Cardiac fibroblast (primary cell): ENCODE data around the gene XIRP2.
A peak's percentile ranks its signal among the peaks of the same experiment; 100 is the strongest.

Experiments used
- DNase-seq, 2 donors: peaks; one replicate each; pipeline versions ENCODE4 v3.0.0 to v3.0.0-alpha.2; 2010; ENCODE audit warnings: low read depth in 2 of 2
- H3K4me3 ChIP-seq, 2 donors: replicated peaks in 1 of 2; 1 replicate in 1 of 2; 2 replicates in 1 of 2; pipeline ENCODE4 v1.5.1; 2011; ENCODE audit warnings: low read depth in 2 of 2, low read length in 2 of 2, mild to moderate bottlenecking in 2 of 2, moderate library complexity in 1 of 2
- CTCF ChIP-seq: IDR thresholded peaks from one replicate; pipeline ENCODE4 v1.5.1; 2011; ENCODE audit warnings: low read depth, mild to moderate bottlenecking, low read length, inconsistent platforms

The XIRP2 gene

DNA sequence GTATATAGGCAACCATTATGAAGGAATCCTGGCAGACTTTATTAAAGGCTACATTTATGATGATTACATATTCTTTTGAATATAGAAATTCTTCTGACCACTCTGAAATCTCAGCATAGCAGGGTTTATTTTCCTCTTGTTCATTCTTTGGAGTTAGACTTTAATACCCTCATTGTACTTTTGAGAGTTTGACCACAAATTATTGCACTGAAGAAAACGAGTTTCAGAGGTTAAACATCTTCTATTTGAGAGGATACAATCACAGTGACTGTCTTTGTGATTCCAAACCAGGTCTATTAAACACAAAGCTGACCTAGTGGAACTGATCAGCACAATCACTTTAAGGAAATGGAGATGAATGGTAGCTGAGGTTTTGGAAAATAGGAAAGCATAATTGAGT is 71.3 kb downstream of the XIRP2 start:
- no peak for TF ChIP-seq CTCF
- no peak overlapping the region for H3K4me3 ChIP-seq
- no peak for DNase-seq

DNA sequence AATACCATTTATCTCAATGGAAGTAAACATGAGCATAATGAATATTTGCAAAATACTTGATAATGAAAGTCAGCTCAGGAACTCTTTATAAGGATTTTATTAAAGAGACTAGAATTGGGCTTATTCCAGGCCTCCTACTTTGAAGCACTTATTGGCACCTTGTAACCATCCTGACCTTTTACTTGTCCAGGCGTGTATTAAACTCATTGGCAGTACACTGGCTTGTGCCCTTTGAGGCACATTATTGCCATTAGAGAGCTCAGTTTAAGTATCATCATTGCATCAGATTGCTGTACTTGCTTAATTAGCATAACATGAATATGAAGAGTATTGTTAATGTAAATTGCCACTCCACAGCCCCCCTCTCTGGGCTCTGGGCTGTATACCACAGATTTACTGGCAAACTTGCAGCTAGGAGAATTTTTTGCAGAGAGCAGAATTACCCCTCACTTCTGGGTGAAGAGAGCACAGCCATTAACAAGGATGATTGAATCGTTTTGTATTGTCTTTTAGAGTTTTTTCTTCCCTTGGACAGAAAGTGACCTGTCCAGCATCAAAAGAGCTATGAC is 72.5 kb downstream of the XIRP2 start:
- TF ChIP-seq CTCF, result no peak
- no peak for DNase-seq
- no peak overlapping the region for H3K4me3 ChIP-seq

DNA sequence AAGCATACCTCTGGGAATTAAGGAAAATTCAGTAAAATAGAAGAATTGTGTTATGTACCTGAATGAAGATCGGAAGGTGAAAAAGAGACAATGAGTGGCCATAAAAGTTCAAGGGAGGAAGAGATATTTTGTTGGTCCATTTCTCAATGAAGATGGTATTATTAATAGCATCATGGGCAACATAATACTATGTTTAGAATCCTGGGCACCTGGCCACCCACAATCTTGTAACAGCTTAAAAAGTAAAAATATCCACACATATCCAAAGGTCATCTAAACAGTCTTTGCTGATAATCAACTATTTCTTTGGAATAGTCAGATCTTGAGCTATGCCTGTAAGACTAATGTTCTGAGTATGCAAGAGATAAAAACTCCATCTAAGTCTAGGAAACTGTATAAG is 73.7 kb downstream of the XIRP2 start:
- TF ChIP-seq CTCF, result no peak

DNA sequence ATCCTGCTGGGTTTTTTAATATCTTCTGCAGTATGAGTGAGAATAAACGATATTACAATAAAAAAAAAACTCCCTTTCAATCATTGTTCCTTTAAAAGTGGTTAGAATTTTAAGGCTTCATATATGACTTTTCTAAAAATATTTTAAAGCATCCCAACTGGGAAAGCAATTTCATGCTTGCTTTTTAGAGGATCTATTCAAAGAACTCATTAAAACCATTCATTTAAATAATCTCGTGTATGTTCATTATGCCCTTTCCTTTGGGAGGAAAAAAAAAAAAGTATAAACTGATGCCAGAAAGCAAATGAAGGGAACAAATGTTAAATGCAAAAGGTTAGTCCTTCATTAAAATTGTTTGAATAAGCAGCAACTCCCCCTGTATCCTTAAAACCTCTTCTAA is 81.2 kb downstream of the XIRP2 start:
- no peak for DNase-seq
- H3K4me3 ChIP-seq, result no peak overlapping the region
- TF ChIP-seq CTCF, result no peak

More for the DNA sequence above, 73.7 kb downstream of the XIRP2 start:
- no peak for DNase-seq
- H3K4me3 ChIP-seq, result no peak overlapping the region

GRCh38 chr2:166972002-166972401 is 83.7 kb downstream of the XIRP2 start:
- DNase-seq, result no peak
- TF ChIP-seq CTCF, result no peak
- H3K4me3 ChIP-seq, result no peak overlapping the region

- no peak for TF ChIP-seq CTCF
- peak in 1 of 2 donors; percentile 6 for DNase-seq
- no peak overlapping the region for H3K4me3 ChIP-seq
These were observed 84.1 kb downstream of the XIRP2 start for GRCh38 chr2:166972418-166972817.

DNA sequence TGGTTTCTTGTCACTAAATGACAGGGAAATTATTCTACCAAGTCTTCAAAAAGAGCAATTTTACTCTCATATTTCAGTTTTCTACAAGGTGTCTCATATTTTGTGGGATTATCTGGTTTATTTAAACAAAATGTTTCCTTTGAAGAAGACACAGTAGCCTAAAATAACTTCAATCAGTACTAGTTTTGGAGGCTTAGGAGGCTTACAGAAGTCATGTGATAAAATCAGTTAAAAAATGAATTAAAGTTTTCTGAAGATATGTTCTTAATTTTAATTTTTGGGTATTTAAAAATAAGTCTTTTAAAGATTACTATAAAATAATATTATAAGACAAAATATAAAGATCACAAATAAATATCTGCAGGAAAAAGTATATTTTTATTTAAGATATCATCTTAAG is 95.9 kb downstream of the XIRP2 start:
- H3K4me3 ChIP-seq, result no peak overlapping the region
- no peak for TF ChIP-seq CTCF
- DNase-seq, result no peak
